ENCODE data around the gene AMPD1. TPM values are rescaled to one million over a fixed set of nuclear protein-coding genes. Genes with fewer than 3 reads are reported as not detected.

Gene AMPD1
- polyA plus RNA-seq, 1 of the 3 experiments (the other 2 are of a cell fraction) = not detected

DNA sequence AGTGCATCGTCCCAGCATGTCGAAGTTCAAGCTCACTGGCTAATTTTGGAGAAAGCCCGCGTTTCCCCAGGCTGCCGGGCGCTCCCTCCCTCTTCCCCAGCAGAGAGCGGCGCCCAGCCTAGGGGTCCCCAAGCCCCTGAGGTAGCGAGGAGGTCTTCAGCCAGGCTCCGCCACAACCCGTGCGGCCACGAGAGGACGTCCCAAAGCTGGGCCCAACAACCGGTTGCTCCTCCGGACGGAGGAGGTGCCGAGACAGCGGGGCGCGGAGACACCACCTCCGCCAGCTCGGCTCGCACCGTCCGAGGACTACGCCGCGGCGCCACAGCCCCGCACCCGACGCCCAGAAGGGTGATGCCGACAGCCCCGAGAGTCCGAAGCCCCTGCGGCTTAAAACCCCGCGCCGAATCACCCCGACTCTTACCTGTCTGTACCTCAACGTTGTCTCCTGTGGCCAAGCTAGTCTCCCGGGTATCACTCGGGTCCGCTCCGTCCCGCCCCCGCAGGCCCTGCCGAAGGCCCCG, 25.7 kb downstream of the AMPD1 start, which contains the start of gene DENND2C:
Gene DENND2C (minus strand): TSS at position 488 of the 521 bp plus-strand sequence. CDS start 44,065 bp downstream, outside the sequence.
- 5% methylated on average over 12 of the region's 50 CpGs for WGBS (ENCODE audit: low lambda C conversion rate)
- POLR2A ChIA-PET = interaction anchor here (0.7 kb wide), 1 partner anchor 93 kb away, joined by 3 read pairs; no protein-coding TSS in a partner anchor
- H3K4me3 ChIP-seq (ENCODE audit: low read depth in 2 of 2, low read length in 1 of 2) = peak within 1 kb of the TSS; percentile 58 to 80

More for the DNA sequence above, 25.7 kb downstream of the AMPD1 start, which contains the start of gene DENND2C:
- H3K36me3 ChIP-seq (replicated peaks in 1 of 2; ENCODE audit: control insufficient read depth in 1 of 2, insufficient read depth in 2 of 2, low read length in 1 of 2) = no peaks in the 10 kb centered on the region
- no peaks in the 10 kb centered on the region for H3K79me2 ChIP-seq (ENCODE audit: insufficient read depth)
- H3K4me1 ChIP-seq (ENCODE audit: control insufficient read depth in 1 of 2, insufficient read depth in 2 of 2, low read depth in 1 of 2, low read length in 1 of 2) = peaks cover 0 to 9% of the 10 kb centered on the region in 2 experiments; a peak in 1 of 4 replicates
- peak within 1 kb of the TSS; percentile 92 for H2AFZ ChIP-seq (ENCODE audit: low read depth)
- no peaks in the 10 kb centered on the region for H4K20me1 ChIP-seq (ENCODE audit: insufficient read depth)
- no peaks in the 10 kb centered on the region for H3K9me3 ChIP-seq
- peaks cover 4% of the 10 kb centered on the region; the same call in 1 of the 2 replicates for H3K27me3 ChIP-seq (ENCODE audit: insufficient read depth)
- peak within 1 kb of the TSS; percentile 85 for H3K4me2 ChIP-seq
- no peak for DNase-seq
- TF ChIP-seq FOSL2 (IDR thresholded peaks at IDR 0.05; ENCODE audit: borderline replicate concordance, low read depth) (no peak), TAF1 (IDR thresholded peaks at IDR 0.05; ENCODE audit: borderline replicate concordance, low read depth, low read length) (no peak), YY1 (IDR thresholded peaks at IDR 0.05; ENCODE audit: low read depth) (no peak), NFIC (IDR thresholded peaks at IDR 0.05; ENCODE audit: borderline replicate concordance) (no peak), ELF1 (IDR thresholded peaks at IDR 0.05) (no peak), SMC3 (IDR thresholded peaks at IDR 0.05; ENCODE audit: low read depth, low read length) (no peak), TCF12 (IDR thresholded peaks at IDR 0.05) (no peak), GABPA (IDR thresholded peaks at IDR 0.05; ENCODE audit: low read depth) (no peak), POLR2AphosphoS5 (IDR thresholded peaks at IDR 0.05; ENCODE audit: low read depth, low read length) (no peak), RXRA (IDR thresholded peaks at IDR 0.05; ENCODE audit: borderline replicate concordance, low read depth) (no peak), JUND (IDR thresholded peaks at IDR 0.05) (no peak), TEAD4 (IDR thresholded peaks at IDR 0.05; ENCODE audit: borderline replicate concordance, insufficient read depth) (no peak), RFX5 (IDR thresholded peaks at IDR 0.05; ENCODE audit: low read length) (no peak)
- TF ChIP-seq, protein P1, sequence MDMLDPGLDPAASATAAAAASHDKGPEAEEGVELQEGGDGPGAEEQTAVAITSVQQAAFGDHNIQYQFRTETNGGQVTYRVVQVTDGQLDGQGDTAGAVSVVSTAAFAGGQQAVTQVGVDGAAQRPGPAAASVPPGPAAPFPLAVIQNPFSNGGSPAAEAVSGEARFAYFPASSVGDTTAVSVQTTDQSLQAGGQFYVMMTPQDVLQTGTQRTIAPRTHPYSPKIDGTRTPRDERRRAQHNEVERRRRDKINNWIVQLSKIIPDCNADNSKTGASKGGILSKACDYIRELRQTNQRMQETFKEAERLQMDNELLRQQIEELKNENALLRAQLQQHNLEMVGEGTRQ (IDR thresholded peaks at IDR 0.05; ENCODE audit: borderline replicate concordance, low read depth, low read length) = no peak
- TF ChIP-seq, protein P2, sequence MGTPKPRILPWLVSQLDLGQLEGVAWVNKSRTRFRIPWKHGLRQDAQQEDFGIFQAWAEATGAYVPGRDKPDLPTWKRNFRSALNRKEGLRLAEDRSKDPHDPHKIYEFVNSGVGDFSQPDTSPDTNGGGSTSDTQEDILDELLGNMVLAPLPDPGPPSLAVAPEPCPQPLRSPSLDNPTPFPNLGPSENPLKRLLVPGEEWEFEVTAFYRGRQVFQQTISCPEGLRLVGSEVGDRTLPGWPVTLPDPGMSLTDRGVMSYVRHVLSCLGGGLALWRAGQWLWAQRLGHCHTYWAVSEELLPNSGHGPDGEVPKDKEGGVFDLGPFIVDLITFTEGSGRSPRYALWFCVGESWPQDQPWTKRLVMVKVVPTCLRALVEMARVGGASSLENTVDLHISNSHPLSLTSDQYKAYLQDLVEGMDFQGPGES (IDR thresholded peaks at IDR 0.05; ENCODE audit: low read depth, low read length) = no peak
- TF ChIP-seq, protein P3, sequence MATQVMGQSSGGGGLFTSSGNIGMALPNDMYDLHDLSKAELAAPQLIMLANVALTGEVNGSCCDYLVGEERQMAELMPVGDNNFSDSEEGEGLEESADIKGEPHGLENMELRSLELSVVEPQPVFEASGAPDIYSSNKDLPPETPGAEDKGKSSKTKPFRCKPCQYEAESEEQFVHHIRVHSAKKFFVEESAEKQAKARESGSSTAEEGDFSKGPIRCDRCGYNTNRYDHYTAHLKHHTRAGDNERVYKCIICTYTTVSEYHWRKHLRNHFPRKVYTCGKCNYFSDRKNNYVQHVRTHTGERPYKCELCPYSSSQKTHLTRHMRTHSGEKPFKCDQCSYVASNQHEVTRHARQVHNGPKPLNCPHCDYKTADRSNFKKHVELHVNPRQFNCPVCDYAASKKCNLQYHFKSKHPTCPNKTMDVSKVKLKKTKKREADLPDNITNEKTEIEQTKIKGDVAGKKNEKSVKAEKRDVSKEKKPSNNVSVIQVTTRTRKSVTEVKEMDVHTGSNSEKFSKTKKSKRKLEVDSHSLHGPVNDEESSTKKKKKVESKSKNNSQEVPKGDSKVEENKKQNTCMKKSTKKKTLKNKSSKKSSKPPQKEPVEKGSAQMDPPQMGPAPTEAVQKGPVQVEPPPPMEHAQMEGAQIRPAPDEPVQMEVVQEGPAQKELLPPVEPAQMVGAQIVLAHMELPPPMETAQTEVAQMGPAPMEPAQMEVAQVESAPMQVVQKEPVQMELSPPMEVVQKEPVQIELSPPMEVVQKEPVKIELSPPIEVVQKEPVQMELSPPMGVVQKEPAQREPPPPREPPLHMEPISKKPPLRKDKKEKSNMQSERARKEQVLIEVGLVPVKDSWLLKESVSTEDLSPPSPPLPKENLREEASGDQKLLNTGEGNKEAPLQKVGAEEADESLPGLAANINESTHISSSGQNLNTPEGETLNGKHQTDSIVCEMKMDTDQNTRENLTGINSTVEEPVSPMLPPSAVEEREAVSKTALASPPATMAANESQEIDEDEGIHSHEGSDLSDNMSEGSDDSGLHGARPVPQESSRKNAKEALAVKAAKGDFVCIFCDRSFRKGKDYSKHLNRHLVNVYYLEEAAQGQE (IDR thresholded peaks at IDR 0.05; ENCODE audit: low read depth, low read length) = no peak
- TF ChIP-seq, protein P4, sequence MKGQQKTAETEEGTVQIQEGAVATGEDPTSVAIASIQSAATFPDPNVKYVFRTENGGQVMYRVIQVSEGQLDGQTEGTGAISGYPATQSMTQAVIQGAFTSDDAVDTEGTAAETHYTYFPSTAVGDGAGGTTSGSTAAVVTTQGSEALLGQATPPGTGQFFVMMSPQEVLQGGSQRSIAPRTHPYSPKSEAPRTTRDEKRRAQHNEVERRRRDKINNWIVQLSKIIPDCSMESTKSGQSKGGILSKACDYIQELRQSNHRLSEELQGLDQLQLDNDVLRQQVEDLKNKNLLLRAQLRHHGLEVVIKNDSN (IDR thresholded peaks at IDR 0.05; ENCODE audit: borderline replicate concordance, low read depth) = no peak
- TF ChIP-seq, protein P5, sequence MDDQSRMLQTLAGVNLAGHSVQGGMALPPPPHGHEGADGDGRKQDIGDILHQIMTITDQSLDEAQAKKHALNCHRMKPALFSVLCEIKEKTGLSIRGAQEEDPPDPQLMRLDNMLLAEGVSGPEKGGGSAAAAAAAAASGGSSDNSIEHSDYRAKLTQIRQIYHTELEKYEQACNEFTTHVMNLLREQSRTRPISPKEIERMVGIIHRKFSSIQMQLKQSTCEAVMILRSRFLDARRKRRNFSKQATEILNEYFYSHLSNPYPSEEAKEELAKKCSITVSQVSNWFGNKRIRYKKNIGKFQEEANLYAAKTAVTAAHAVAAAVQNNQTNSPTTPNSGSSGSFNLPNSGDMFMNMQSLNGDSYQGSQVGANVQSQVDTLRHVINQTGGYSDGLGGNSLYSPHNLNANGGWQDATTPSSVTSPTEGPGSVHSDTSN (IDR thresholded peaks at IDR 0.05) = no peak
- TF ChIP-seq, protein P6, sequence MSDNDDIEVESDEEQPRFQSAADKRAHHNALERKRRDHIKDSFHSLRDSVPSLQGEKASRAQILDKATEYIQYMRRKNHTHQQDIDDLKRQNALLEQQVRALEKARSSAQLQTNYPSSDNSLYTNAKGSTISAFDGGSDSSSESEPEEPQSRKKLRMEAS (IDR thresholded peaks at IDR 0.05; ENCODE audit: low read depth) = no peak
- TF ChIP-seq, protein P7, sequence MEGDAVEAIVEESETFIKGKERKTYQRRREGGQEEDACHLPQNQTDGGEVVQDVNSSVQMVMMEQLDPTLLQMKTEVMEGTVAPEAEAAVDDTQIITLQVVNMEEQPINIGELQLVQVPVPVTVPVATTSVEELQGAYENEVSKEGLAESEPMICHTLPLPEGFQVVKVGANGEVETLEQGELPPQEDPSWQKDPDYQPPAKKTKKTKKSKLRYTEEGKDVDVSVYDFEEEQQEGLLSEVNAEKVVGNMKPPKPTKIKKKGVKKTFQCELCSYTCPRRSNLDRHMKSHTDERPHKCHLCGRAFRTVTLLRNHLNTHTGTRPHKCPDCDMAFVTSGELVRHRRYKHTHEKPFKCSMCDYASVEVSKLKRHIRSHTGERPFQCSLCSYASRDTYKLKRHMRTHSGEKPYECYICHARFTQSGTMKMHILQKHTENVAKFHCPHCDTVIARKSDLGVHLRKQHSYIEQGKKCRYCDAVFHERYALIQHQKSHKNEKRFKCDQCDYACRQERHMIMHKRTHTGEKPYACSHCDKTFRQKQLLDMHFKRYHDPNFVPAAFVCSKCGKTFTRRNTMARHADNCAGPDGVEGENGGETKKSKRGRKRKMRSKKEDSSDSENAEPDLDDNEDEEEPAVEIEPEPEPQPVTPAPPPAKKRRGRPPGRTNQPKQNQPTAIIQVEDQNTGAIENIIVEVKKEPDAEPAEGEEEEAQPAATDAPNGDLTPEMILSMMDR (IDR thresholded peaks at IDR 0.05) = no peak; the same call in 1 of the 2 replicates
- H3F3A ChIP-seq (replicated peaks; ENCODE audit: insufficient read depth) = no peaks in the 10 kb centered on the region
- H3K9me2 ChIP-seq = no peaks in the 10 kb centered on the region
- H3K9ac ChIP-seq = peak within 1 kb of the TSS; percentile 45; the same call in 1 of the 2 replicates
- CTCF ChIA-PET = interaction anchor here (0.7 to 2.5 kb wide), 9 partner anchors 10 to 443 kb away, joined by 3 to 16 read pairs (median 3); no protein-coding TSS in a partner anchor
- H3K27ac ChIP-seq (ENCODE audit: low read depth in 2 of 2, low read length in 1 of 2) = no peak within 1 kb of the TSS
